B cell (primary cell): ENCODE measurements around the gene RUFY1. TPM values are rescaled to one million over a fixed set of nuclear protein-coding genes. Genes with fewer than 3 reads are reported as not detected.

Experiments
- ATAC-seq: fragments of 200-7000 bp; cut with Tn5 transposase; one replicate; pipeline ENCODE4 v1.10.0; 2021; ENCODE audit warnings: low read depth, mild to moderate bottlenecking, moderate number of reproducible peaks, moderate library complexity
- CTCF ChIA-PET: fragments of 350-600 bp; sonication (Branson Sonifier 250); formaldehyde crosslinking; loops from one replicate; lab custom pipeline; 2021; ENCODE audit warnings: antibody characterized with exemption, inconsistent platforms; lab: Charles Lee
- POLR2A ChIA-PET: fragments of 350-600 bp; sonication (Branson Sonifier 250); formaldehyde crosslinking; loops from one replicate; lab custom pipeline; 2021; ENCODE audit warnings: antibody characterized with exemption; lab: Charles Lee
- DNase-seq: peaks from one replicate; pipeline ENCODE4 v3.0.0; 2013
- H2AFZ ChIP-seq: 2 replicates; pipeline ENCODE4 v1.6.1; 2012; ENCODE audit warnings: mild to moderate bottlenecking, low read depth, low read length; ENCODE audit not compliant: insufficient read depth, poor library complexity, severe bottlenecking
- H3K27ac ChIP-seq, 2 donors: 1 replicate in 1 of 2; 2 replicates in 1 of 2; pipeline ENCODE4 v1.5.1; 2012 to 2013; ENCODE audit warnings: low read length in 2 of 2, mild to moderate bottlenecking in 2 of 2, moderate library complexity in 1 of 2
- H3K27me3 ChIP-seq, 4 experiments: fragments of 200-600 bp in 1 of 4; sonication (generic) in 1 of 4; replicated peaks in 1 of 4; 1 replicate in 2 of 4; 2 replicates in 2 of 4; pipeline versions ENCODE4 v1.6.1 to v1.7.0; 2013 to 2016; ENCODE audit warnings: low read length in 3 of 4, mild to moderate bottlenecking in 2 of 4, mixed read lengths in 1 of 4, moderate library complexity in 1 of 4; ENCODE audit not compliant: insufficient read depth in 4 of 4, control insufficient read depth in 3 of 4; ENCODE audit errors: control extremely low read depth in 1 of 4
- H3K36me3 ChIP-seq, 2 experiments: replicated peaks in 1 of 2; 1 replicate in 1 of 2; 2 replicates in 1 of 2; pipeline versions ENCODE4 v1.6.1 to v1.7.1; 2013; ENCODE audit warnings: low read length in 1 of 2; ENCODE audit not compliant: insufficient read depth in 2 of 2, control insufficient read depth in 1 of 2; ENCODE audit errors: control extremely low read depth in 1 of 2, extremely low read depth in 1 of 2
- H3K4me1 ChIP-seq, 2 donors: fragments of 200-600 bp in 1 of 2; sonication (generic) in 1 of 2; 1 replicate in 1 of 2; 2 replicates in 1 of 2; pipeline versions ENCODE4 v1.5.1 to v1.6.1; 2013 to 2017; ENCODE audit warnings: low read length in 2 of 2; ENCODE audit not compliant: control insufficient read depth in 2 of 2, insufficient read depth in 2 of 2
- H3K4me2 ChIP-seq: replicated peaks from 2 replicates; pipeline ENCODE3; 2012; ENCODE audit warnings: mild to moderate bottlenecking, low read depth, low read length; ENCODE audit not compliant: poor library complexity, severe bottlenecking
- H3K4me3 ChIP-seq, 5 experiments: fragments of 200-600 bp in 1 of 5; sonication (generic) in 1 of 5; 1 replicate in 3 of 5; 2 replicates in 2 of 5; pipeline versions ENCODE4 v1.5.1 to v1.7.0; 2011 to 2016; ENCODE audit warnings: low read length in 4 of 5, mild to moderate bottlenecking in 4 of 5, low read depth in 2 of 5, control low read depth in 1 of 5, moderate library complexity in 1 of 5; ENCODE audit not compliant: insufficient read depth in 1 of 5; ENCODE audit errors: control extremely low read depth in 1 of 5, extremely low read depth in 1 of 5
- H3K79me2 ChIP-seq: fragments of 200-600 bp; sonication (generic); one replicate; pipeline ENCODE4 v1.6.0; 2016; ENCODE audit warnings: low read length; ENCODE audit not compliant: control insufficient read depth, insufficient read depth
- H3K9ac ChIP-seq: fragments of 200-600 bp; sonication (generic); 2 replicates; pipeline ENCODE4 v1.6.1; 2017; ENCODE audit warnings: mild to moderate bottlenecking, low read length, moderate library complexity
- H3K9me3 ChIP-seq, 3 donors: one replicate each; pipeline versions ENCODE4 v1.6.1 to v1.7.1; 2013; ENCODE audit warnings: low read length in 2 of 3; ENCODE audit not compliant: control insufficient read depth in 2 of 3, insufficient read depth in 1 of 3; ENCODE audit errors: control extremely low read depth in 1 of 3
- H4K20me1 ChIP-seq: 2 replicates; pipeline ENCODE4 v1.6.0; 2012; ENCODE audit warnings: mild to moderate bottlenecking, low read length; ENCODE audit not compliant: insufficient read depth, control insufficient read depth, poor library complexity, severe bottlenecking
- H3K27ac Mint-ChIP-seq: one replicate; pipeline ENCODE4 v1.8.0; 2021; ENCODE audit warnings: mixed read lengths
- H3K27me3 Mint-ChIP-seq: one replicate; pipeline ENCODE4 v1.8.0; 2021; ENCODE audit warnings: mixed read lengths
- H3K4me1 Mint-ChIP-seq: one replicate; pipeline ENCODE4 v1.8.0; 2021; ENCODE audit warnings: mixed read lengths
- H3K4me3 Mint-ChIP-seq: one replicate; pipeline ENCODE4 v1.8.0; 2021; ENCODE audit warnings: mixed read lengths
- H3K9me3 Mint-ChIP-seq: one replicate; pipeline ENCODE4 v1.8.0; 2022; ENCODE audit warnings: mixed read lengths; ENCODE audit not compliant: insufficient read depth
- EZH2 ChIP-seq: IDR thresholded peaks from 2 replicates; pipeline ENCODE4 v1.6.1; 2012; ENCODE audit warnings: borderline replicate concordance, low read depth, mild to moderate bottlenecking, moderate library complexity, low read length; ENCODE audit not compliant: insufficient read depth, poor library complexity, severe bottlenecking
- WGBS: methylation state at CpG from one replicate; pipeline ENCODE4 v1.1.5; 2013; ENCODE audit warnings: missing lambda C conversion rate; ENCODE audit not compliant: insufficient coverage; 5-methylcytosine and 5-hydroxymethylcytosine counted together
- intact Hi-C: fragments of 100-400 bp; cut with micrococcal nuclease; formaldehyde crosslinking; loops from one replicate; pipeline ENCODE4 v1.10.0; 2022
- polyA plus RNA-seq: library from polyadenylated mRNA; depleted of rRNA; stranded (reverse); fragments of >200 nt; gene quantifications from 2 replicates; pipeline ENCODE4 v1.2.3, GENCODE V29; 2012
- total RNA-seq, 2 donors: library from RNA; stranded (reverse); fragments of 120-200 nt in 1 of 2; gene quantifications; 1 replicate in 1 of 2; 2 replicates in 1 of 2; pipeline versions ENCODE4 v1.2.3 to v1.2.4, GENCODE V29; 2013 to 2022
- TF ChIP-seq, protein P1 (sequence below): fragments of 200-600 bp; IDR thresholded peaks from one replicate; pipeline ENCODE4 v1.8.0; 2022; ENCODE audit warnings: antibody characterized with exemption, mild to moderate bottlenecking

The RUFY1 gene
- total and polyA plus RNA-seq, 2 donors (not counting 1 experiment from before 2014, with no cell fraction given) = 38.5 to 99.8 TPM

DNA sequence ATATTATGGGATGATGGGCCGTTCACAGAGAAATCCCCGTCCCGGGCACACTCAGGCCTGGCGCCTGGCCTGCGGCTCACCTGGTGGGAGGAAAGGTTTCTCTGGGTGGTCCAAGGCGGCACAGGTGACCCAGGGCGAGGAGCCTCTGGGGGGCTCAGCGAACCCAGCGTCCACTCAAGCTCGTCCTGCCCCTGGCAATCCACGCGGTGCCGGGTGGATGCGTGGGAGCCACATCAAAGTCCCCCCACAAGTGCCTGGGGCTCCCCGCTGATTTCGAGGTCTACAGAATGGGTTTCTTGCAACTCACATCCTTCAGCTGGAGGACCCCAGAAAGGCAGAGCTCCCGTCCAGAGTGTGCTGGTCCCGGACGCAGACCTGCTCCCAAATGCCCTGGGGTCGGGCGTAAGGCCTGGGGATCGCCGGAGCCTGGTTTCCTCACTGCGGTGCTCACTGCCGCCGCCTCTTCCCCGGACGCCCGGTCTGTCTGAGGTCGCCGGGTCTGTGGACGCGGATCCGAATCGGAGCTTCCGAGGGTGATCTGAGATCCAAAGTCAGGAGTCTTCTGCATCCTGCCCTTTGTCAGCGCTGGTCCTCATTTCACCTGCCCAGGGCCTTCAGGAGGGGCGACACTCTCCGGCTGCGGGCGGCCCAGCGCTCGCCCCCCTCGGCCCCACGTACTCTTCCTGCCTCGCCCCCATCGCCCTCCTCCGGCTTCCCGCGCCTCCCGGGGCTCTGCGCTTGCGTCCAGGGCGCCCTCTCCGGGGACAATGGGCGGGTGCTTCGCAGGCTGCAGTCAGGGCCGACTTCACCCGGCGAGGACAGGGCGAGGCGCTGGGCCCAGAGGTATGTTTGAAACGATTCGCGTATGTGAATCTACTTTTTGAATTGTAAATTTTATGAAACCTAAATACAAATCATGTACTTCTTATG lies 20.0 kb upstream of the RUFY1 start:
- Mint-ChIP-seq H3K27me3 (no peaks in the 10 kb centered on the region), H3K27ac (peak overlapping the region; percentile 56), H3K4me1 (peaks cover 38% of the 10 kb centered on the region), H3K4me3 (peak overlapping the region; percentile 78), H3K9me3 (no peaks in the 10 kb centered on the region)
- Histone ChIP-seq H4K20me1 (no peaks in the 10 kb centered on the region), H3K79me2 (peaks cover 6% of the 10 kb centered on the region), H3K27me3 (no peaks in the 10 kb centered on the region), H3K9ac (peak overlapping the region; percentile 62), H3K4me3 (peak overlapping the region in 4 of 5 experiments; percentile 56 to 64 (median 64)), H2AFZ (peak overlapping the region; percentile 83), H3K4me1 (peaks cover 23 to 31% of the 10 kb centered on the region in 2 donors), H3K4me2 (peak overlapping the region; percentile 80), H3K36me3 (no peaks in the 10 kb centered on the region), H3K9me3 (no peaks in the 10 kb centered on the region), H3K27ac (peak overlapping the region in 1 of 2 donors; percentile 47)
- WGBS = 7% methylated on average over 56 of the region's 65 CpGs
- TF ChIP-seq EZH2 = no peak
- TF ChIP-seq, protein P1, sequence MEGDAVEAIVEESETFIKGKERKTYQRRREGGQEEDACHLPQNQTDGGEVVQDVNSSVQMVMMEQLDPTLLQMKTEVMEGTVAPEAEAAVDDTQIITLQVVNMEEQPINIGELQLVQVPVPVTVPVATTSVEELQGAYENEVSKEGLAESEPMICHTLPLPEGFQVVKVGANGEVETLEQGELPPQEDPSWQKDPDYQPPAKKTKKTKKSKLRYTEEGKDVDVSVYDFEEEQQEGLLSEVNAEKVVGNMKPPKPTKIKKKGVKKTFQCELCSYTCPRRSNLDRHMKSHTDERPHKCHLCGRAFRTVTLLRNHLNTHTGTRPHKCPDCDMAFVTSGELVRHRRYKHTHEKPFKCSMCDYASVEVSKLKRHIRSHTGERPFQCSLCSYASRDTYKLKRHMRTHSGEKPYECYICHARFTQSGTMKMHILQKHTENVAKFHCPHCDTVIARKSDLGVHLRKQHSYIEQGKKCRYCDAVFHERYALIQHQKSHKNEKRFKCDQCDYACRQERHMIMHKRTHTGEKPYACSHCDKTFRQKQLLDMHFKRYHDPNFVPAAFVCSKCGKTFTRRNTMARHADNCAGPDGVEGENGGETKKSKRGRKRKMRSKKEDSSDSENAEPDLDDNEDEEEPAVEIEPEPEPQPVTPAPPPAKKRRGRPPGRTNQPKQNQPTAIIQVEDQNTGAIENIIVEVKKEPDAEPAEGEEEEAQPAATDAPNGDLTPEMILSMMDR = peak; percentile 38
- DNase-seq (peak; percentile 77), ATAC-seq (peak; percentile 86)
- ChIA-PET POLR2A (interaction anchor here (0.6 to 1.4 kb wide), 2 partner anchors 14 to 20 kb away, joined by 7 to 9 read pairs; partner anchors contain the start of gene RUFY1), CTCF (interaction anchor here (1.4 kb wide), 1 partner anchor 20 kb away, joined by 3 read pairs; the partner anchor contains the start of gene RUFY1)
- intact Hi-C loops = loop anchor here (1.0 to 5.0 kb wide), 3 partner anchors 20 to 92 kb away; partner anchors contain the start of genes HNRNPH1 and RUFY1
